ENCODE data around the gene ARID1B.
"Not testable (repeated sequence)": the region's sequence is repeated elsewhere in the genome, so short reads cannot be mapped to it uniquely, and the experiment has no call there.

ARID1B gene

DNA sequence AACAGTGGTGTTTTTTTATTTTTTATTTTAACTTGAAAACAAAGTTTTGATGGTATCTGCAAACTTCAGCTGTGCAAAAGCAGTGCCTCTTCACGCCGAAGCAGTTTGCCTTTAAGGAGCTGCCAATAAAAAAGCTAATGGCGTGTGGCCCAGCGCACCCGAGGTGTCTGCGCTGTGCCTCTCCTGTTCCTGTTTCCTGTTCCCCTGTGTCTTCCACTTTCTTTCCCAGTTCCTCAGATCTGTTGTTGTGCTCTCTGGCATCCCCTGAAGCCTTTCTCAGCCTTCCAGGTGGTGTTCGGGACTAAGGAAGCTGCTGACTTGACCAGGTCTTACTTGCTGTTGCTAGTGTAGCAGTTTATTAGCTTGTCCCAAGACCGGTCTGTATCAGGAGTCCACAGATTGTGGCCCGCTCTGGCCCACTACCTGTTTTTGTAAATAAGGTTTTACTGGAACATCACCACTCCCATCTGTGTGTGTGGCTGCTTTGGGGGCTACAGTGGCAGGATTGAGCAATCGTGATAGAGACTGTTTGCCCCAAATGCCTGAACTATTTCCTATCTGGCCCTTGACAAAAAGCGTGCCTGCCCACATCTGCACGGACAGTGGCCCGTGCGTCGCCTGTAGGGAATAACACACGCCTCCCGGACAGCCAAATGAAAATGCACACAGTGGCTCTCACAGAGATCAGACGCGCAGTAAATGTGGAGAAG is 367.8 kb downstream of the ARID1B start:
- 0 out of 2 replicates have a peak overlapping the region, but pooled peaks have one; percentile 19 for H3K27ac ChIP-seq (ENCODE audit: low read depth, low read length)
- H3K4me1 ChIP-seq (ENCODE audit: insufficient read depth, low read length) = peaks cover 11% of the 10 kb centered on the region
- WGBS = 94% methylated on average over 19 of the region's 19 CpGs
- H3K9ac ChIP-seq (ENCODE audit: low read depth, low read length) = peak overlapping the region; percentile 21; the same call in 1 of the 2 replicates
- no peak overlapping the region for H3K4me3 ChIP-seq (ENCODE audit: low read length)
- H3K27me3 ChIP-seq (ENCODE audit: insufficient read depth, low read length) = no peaks in the 10 kb centered on the region
- peaks cover 31% of the 10 kb centered on the region for H3K36me3 ChIP-seq (ENCODE audit: insufficient read depth, low read length)
- H3K9me3 ChIP-seq (ENCODE audit: insufficient read depth, low read depth, low read length) = no peaks in the 10 kb centered on the region

DNA sequence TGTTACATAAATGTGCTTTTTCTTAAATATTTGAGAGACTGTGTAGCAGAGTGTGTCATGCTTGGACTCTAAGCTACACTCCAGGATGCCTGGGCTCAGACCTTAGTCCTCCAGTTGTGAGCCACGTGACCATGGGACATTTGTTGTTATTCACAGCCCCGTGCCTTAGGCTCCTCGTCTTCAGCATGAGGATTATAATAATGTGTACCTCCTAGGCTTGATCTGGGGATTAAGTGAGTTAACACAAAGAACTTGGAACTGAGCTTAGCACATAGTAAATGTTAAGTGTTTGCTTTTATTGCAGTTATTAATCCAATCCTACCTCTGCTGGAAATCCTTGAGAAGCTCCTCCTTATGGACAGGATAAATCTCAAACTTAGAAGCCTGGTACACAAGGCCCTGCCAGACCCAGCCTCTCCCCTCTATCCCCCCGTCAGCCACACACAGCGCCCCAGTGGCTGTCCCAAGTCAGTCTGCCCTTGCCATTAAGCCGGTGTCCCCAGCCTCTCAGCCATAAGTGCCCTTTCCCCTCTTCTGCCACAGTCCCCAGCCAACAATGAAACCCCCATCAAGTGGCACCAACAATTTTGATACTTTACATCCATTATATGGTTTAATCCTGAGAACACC is 368.6 kb downstream of the ARID1B start:
- Histone ChIP-seq H3K9me3 (ENCODE audit: insufficient read depth, low read depth, low read length) (no peaks in the 10 kb centered on the region), H3K27ac (ENCODE audit: low read depth, low read length) (no peak overlapping the region), H3K4me1 (ENCODE audit: insufficient read depth, low read length) (peaks cover 11% of the 10 kb centered on the region), H3K36me3 (ENCODE audit: insufficient read depth, low read length) (peaks cover 29% of the 10 kb centered on the region), H3K9ac (ENCODE audit: low read depth, low read length) (no peak overlapping the region), H3K4me3 (ENCODE audit: low read length) (no peak overlapping the region), H3K27me3 (ENCODE audit: insufficient read depth, low read length) (no peaks in the 10 kb centered on the region)
- 84% methylated on average over 6 of the region's 6 CpGs for WGBS

GRCh38 chr6:157147054-157148026 is 370.2 kb downstream of the ARID1B start:
- Histone ChIP-seq H3K4me1 (ENCODE audit: insufficient read depth, low read length) (peaks cover 11% of the 10 kb centered on the region), H3K36me3 (ENCODE audit: insufficient read depth, low read length) (peaks cover 32% of the 10 kb centered on the region)
- not testable (repeated sequence) for H3K9ac ChIP-seq (ENCODE audit: low read depth, low read length); H3K27me3 ChIP-seq (ENCODE audit: insufficient read depth, low read length); H3K9me3 ChIP-seq (ENCODE audit: insufficient read depth, low read depth, low read length); H3K4me3 ChIP-seq (ENCODE audit: low read length); H3K27ac ChIP-seq (ENCODE audit: low read depth, low read length)
- 97% methylated on average over 59 of the region's 74 CpGs for WGBS

GRCh38 chr6:157148391-157149323 is 371.5 kb downstream of the ARID1B start:
- peaks cover 34% of the 10 kb centered on the region for H3K36me3 ChIP-seq (ENCODE audit: insufficient read depth, low read length)
- WGBS = 95% methylated on average over 25 of the region's 25 CpGs
- no peak overlapping the region for H3K9ac ChIP-seq (ENCODE audit: low read depth, low read length)
- H3K27ac ChIP-seq (ENCODE audit: low read depth, low read length) = no peak overlapping the region
- no peaks in the 10 kb centered on the region for H3K27me3 ChIP-seq (ENCODE audit: insufficient read depth, low read length)
- H3K4me3 ChIP-seq (ENCODE audit: low read length) = no peak overlapping the region
- H3K4me1 ChIP-seq (ENCODE audit: insufficient read depth, low read length) = peaks cover 11% of the 10 kb centered on the region
- no peaks in the 10 kb centered on the region for H3K9me3 ChIP-seq (ENCODE audit: insufficient read depth, low read depth, low read length)

- WGBS = 94% methylated on average over 6 of the region's 6 CpGs
- peaks cover 4% of the 10 kb centered on the region for H3K4me1 ChIP-seq (ENCODE audit: insufficient read depth, low read length)
These were observed 372.9 kb downstream of the ARID1B start for GRCh38 chr6:157150076-157150475.

GRCh38 chr6:157151029-157151428 is 373.9 kb downstream of the ARID1B start:
- Histone ChIP-seq H3K9ac (ENCODE audit: low read depth, low read length) (no peak overlapping the region), H3K27ac (ENCODE audit: low read depth, low read length) (no peak overlapping the region), H3K36me3 (ENCODE audit: insufficient read depth, low read length) (peaks cover 40% of the 10 kb centered on the region), H3K4me1 (ENCODE audit: insufficient read depth, low read length) (peaks cover 12% of the 10 kb centered on the region), H3K27me3 (ENCODE audit: insufficient read depth, low read length) (no peaks in the 10 kb centered on the region), H3K9me3 (ENCODE audit: insufficient read depth, low read depth, low read length) (no peaks in the 10 kb centered on the region), H3K4me3 (ENCODE audit: low read length) (no peak overlapping the region)
- WGBS = 95% methylated on average over 11 of the region's 11 CpGs

More at GRCh38 chr6:157150076-157150475, 372.9 kb downstream of the ARID1B start:
- Histone ChIP-seq H3K9ac (ENCODE audit: low read depth, low read length) (no peak overlapping the region), H3K9me3 (ENCODE audit: insufficient read depth, low read depth, low read length) (no peaks in the 10 kb centered on the region), H3K36me3 (ENCODE audit: insufficient read depth, low read length) (peaks cover 40% of the 10 kb centered on the region), H3K27ac (ENCODE audit: low read depth, low read length) (no peak overlapping the region), H3K4me3 (ENCODE audit: low read length) (no peak overlapping the region), H3K27me3 (ENCODE audit: insufficient read depth, low read length) (no peaks in the 10 kb centered on the region)

- Histone ChIP-seq H3K4me3 (ENCODE audit: low read length) (no peak overlapping the region), H3K27ac (ENCODE audit: low read depth, low read length) (no peak overlapping the region), H3K9me3 (ENCODE audit: insufficient read depth, low read depth, low read length) (no peaks in the 10 kb centered on the region), H3K9ac (ENCODE audit: low read depth, low read length) (no peak overlapping the region), H3K4me1 (ENCODE audit: insufficient read depth, low read length) (peaks cover 12% of the 10 kb centered on the region), H3K36me3 (ENCODE audit: insufficient read depth, low read length) (peaks cover 42% of the 10 kb centered on the region), H3K27me3 (ENCODE audit: insufficient read depth, low read length) (no peaks in the 10 kb centered on the region)
- WGBS = 91% methylated on average over 3 of the region's 3 CpGs
These were observed 374.8 kb downstream of the ARID1B start for GRCh38 chr6:157151989-157152388.

DNA sequence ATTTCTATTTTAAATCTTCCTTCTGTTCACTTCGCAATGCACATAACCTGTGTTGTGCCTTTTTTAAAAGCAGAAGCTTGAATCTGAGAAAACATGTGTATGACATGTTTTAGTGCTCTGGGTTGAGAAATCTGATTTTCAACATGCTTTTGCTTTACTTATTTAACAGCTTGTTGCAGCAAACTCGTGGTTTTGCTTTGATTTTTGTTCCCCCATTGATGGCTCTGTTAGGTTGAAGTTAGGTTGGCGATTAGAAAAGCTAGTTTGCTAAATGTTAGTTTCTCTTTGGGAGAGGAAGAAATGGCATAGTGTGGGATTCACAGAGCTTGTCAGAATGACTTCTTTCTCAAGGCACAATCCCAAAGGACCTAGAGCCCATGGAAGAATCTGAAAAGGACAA is 375.4 kb downstream of the ARID1B start:
- no peaks in the 10 kb centered on the region for H3K9me3 ChIP-seq (ENCODE audit: insufficient read depth, low read depth, low read length)
- H3K4me3 ChIP-seq (ENCODE audit: low read length) = no peak overlapping the region
- H3K36me3 ChIP-seq (ENCODE audit: insufficient read depth, low read length) = peaks cover 44% of the 10 kb centered on the region
- H3K27me3 ChIP-seq (ENCODE audit: insufficient read depth, low read length) = no peaks in the 10 kb centered on the region
- H3K27ac ChIP-seq (ENCODE audit: low read depth, low read length) = no peak overlapping the region
- no peak overlapping the region for H3K9ac ChIP-seq (ENCODE audit: low read depth, low read length)
- H3K4me1 ChIP-seq (ENCODE audit: insufficient read depth, low read length) = peaks cover 12% of the 10 kb centered on the region
- 93% methylated on average over 3 of the region's 3 CpGs for WGBS

DNA sequence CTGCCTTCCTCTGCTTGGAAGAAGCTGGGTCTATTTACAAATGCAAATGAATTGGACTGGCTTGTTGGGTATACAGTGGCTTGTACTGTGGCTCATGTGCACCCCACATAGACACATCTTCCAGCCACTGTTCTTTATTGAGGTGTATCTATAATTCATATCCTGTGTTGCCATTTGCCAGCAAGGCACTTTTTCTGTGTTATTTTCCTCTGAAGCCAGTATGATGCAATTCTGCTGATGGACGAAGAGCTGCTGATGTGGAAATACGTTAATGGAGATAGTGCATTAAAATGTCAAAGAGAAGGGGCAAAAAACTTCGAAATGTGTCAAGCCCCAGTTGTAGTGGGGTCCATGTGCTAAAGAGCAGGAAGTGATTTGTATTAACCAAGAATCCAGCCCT is 378.6 kb downstream of the ARID1B start:
- Histone ChIP-seq H3K36me3 (ENCODE audit: insufficient read depth, low read length) (peaks cover 25% of the 10 kb centered on the region), H3K27me3 (ENCODE audit: insufficient read depth, low read length) (no peaks in the 10 kb centered on the region), H3K9me3 (ENCODE audit: insufficient read depth, low read depth, low read length) (no peaks in the 10 kb centered on the region), H3K9ac (ENCODE audit: low read depth, low read length) (no peak overlapping the region), H3K4me3 (ENCODE audit: low read length) (no peak overlapping the region), H3K27ac (ENCODE audit: low read depth, low read length) (no peak overlapping the region), H3K4me1 (ENCODE audit: insufficient read depth, low read length) (peaks cover 25% of the 10 kb centered on the region)
- WGBS = 85% methylated on average over 3 of the region's 3 CpGs

DNA sequence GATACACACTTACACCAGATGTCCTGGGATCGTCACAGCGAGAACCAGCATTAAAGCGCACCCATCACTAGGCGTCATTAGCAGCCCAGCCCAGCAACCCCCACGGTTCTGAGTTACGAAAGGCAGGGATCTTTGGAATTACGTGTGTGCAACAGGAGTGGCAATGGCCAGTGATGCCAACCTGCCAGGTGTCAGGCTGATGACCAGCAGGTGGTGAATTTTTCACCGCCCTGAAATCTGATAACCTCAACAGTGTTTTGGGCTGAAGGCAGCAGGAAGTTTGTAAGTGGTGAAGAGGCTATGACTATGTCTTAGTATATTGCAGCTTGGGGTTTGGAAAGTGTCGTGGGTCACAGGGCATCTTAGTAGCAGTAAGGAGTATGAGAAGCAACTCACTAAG is 380.1 kb downstream of the ARID1B start:
- Histone ChIP-seq H3K4me1 (ENCODE audit: insufficient read depth, low read length) (peaks cover 26% of the 10 kb centered on the region), H3K27me3 (ENCODE audit: insufficient read depth, low read length) (no peaks in the 10 kb centered on the region), H3K27ac (ENCODE audit: low read depth, low read length) (no peak overlapping the region), H3K9ac (ENCODE audit: low read depth, low read length) (no peak overlapping the region), H3K9me3 (ENCODE audit: insufficient read depth, low read depth, low read length) (no peaks in the 10 kb centered on the region), H3K4me3 (ENCODE audit: low read length) (no peak overlapping the region), H3K36me3 (ENCODE audit: insufficient read depth, low read length) (peaks cover 12% of the 10 kb centered on the region)
- WGBS = 95% methylated on average over 9 of the region's 9 CpGs

Measured in HUES64 (cell line).